ENCODE data around the gene GOLGA6D. TPM values are rescaled to one million over a fixed set of nuclear protein-coding genes. Genes with fewer than 3 reads are reported as not detected.
"Not testable (repeated sequence)": the region's sequence is repeated elsewhere in the genome, so short reads cannot be mapped to it uniquely, and the experiment has no call there.

The GOLGA6D gene
- total and polyA plus RNA-seq, 12 donors = 0.09 TPM; not detected in 11

- Histone ChIP-seq H3K27ac (no peak overlapping the region), H3K4me1 (peaks cover 4 to 25% (median 13%) of the 10 kb centered on the region in 9 donors), H3K9me3 (no peaks in the 10 kb centered on the region), H3K36me3 (peaks cover 0 to 34% (median 0%) of the 10 kb centered on the region in 9 donors), H3K27me3 (no peaks in the 10 kb centered on the region), H3K4me3 (no peak overlapping the region)
- WGBS, 2 donors = 88 to 95% methylated on average over 11 of the region's 11 CpGs
- DNase-seq (no peak), ATAC-seq (no peak)
- intact Hi-C loops (cut with DNase I) = loop anchor here in 1 of 10 donors (10.0 kb wide), 1 partner anchor 314 kb away; the partner anchor contains the start of gene PPCDC
- TF ChIP-seq, protein P1, sequence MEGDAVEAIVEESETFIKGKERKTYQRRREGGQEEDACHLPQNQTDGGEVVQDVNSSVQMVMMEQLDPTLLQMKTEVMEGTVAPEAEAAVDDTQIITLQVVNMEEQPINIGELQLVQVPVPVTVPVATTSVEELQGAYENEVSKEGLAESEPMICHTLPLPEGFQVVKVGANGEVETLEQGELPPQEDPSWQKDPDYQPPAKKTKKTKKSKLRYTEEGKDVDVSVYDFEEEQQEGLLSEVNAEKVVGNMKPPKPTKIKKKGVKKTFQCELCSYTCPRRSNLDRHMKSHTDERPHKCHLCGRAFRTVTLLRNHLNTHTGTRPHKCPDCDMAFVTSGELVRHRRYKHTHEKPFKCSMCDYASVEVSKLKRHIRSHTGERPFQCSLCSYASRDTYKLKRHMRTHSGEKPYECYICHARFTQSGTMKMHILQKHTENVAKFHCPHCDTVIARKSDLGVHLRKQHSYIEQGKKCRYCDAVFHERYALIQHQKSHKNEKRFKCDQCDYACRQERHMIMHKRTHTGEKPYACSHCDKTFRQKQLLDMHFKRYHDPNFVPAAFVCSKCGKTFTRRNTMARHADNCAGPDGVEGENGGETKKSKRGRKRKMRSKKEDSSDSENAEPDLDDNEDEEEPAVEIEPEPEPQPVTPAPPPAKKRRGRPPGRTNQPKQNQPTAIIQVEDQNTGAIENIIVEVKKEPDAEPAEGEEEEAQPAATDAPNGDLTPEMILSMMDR (IDR thresholded peaks at IDR 0.05) = no peak
Observed at GRCh38 chr15:75338661-75339240, 56.1 kb downstream of the GOLGA6D start.

DNA sequence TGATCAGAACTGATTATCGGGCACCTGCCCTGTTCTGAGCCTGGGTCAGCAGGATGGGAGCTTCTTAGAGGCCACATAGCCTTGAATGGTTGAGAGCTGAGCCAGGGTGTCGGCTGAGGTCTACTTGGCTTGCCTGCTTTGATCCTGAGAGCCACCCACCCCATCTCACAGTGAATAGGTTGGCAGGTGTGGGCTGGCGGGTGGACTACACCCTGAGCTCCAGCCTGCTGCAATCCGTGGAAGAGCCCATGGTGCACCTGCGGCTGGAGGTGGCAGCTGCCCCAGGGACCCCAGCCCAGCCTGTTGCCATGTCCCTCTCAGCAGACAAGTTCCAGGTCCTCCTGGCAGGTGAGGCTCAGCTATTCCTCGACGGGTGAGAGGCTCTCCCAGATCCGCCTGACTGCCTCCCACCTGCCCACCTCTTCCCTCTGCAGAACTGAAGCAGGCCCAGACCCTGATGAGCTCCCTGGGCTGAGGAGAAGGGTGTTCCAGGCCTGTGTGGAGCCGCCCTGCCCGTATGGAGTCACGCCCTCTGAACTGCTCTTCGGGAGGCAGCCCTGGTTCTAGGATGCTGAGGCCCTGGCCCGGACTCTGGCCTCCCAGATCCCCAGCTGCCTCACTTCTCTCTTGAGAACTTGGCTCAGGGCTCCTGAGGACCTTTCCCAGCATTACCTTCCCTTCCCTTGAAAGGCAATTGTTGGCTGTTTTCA is 57.1 kb downstream of the GOLGA6D start:
- 93 to 95% methylated on average over 13 of the region's 13 CpGs for WGBS, 2 donors
- ATAC-seq = peak in 1 of 8 donors; percentile 6
- TF ChIP-seq, protein P1 (IDR thresholded peaks at IDR 0.05) = no peak
- Histone ChIP-seq H3K4me3 (no peak overlapping the region), H3K27ac (no peak overlapping the region), H3K27me3 (no peaks in the 10 kb centered on the region), H3K36me3 (peaks cover 0 to 34% (median 0%) of the 10 kb centered on the region in 9 donors), H3K4me1 (peaks cover 4 to 29% (median 16%) of the 10 kb centered on the region in 9 donors), H3K9me3 (no peaks in the 10 kb centered on the region)
- intact Hi-C loops (cut with DNase I) = loop anchor here in 1 of 10 donors (10.0 kb wide), 1 partner anchor 315 kb away; the partner anchor contains the start of gene PPCDC
- no peak for DNase-seq

DNA sequence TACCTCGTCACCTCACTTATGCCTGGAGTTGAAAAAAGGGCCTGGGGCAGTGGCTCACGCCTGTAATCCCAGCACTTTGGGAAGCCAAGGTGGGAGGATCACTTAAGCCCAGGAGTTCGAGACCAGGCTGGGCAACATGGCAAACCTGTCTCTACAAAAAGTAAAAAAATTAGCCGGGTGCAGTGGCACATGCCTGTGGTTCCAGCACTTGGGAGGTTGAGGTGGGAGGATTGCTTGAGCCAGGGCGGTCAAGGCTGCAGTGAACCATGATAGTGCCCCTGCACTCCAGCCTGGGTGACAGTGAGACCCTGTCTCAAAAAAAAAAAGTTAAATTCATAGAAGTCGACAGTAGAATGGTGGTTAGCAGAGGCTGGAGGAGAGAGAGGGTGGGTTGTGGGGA is 59.6 kb downstream of the GOLGA6D start:
- Histone ChIP-seq H3K4me1 (peaks cover 0 to 23% (median 7%) of the 10 kb centered on the region in 9 donors), H3K27ac (no peak overlapping the region), H3K4me3 (no peak overlapping the region), H3K36me3 (peaks cover 0 to 34% (median 0%) of the 10 kb centered on the region in 9 donors), H3K27me3 (peaks cover 0 to 18% (median 0%) of the 10 kb centered on the region in 7 donors), H3K9me3 (no peaks in the 10 kb centered on the region)
- ATAC-seq (no peak), DNase-seq (no peak)
- 86 to 89% methylated on average over 6 of the region's 6 CpGs for WGBS, 2 donors
- intact Hi-C loops (cut with DNase I) = no loop called here
- TF ChIP-seq, protein P1 (IDR thresholded peaks at IDR 0.05) = no peak

DNA sequence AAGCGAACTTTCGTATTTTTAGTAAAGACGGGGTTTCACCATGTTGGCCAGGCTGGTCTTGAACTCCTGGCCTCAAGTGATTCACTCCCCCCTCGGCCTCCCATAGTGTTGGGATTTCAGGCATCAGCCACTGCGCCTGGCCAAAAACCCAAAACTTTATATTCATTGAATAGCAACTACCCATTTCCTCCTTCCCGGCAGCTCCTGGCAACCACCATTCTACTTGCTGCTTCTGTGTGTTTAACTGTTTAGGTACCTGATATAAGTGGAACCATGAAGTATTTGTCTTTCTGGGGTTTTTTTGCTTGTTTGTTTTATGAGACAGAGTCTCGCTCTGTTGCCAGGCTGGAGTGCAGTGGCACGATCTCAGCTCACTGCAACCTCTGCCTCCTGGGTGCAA is 61.3 kb downstream of the GOLGA6D start:
- ATAC-seq; DNase-seq; H3K4me3 ChIP-seq; intact Hi-C loops (cut with DNase I); H3K27ac ChIP-seq; H3K9me3 ChIP-seq: not testable (repeated sequence)
- H3K27me3 ChIP-seq = peaks cover 0 to 35% (median 0%) of the 10 kb centered on the region in 7 donors
- peaks cover 0 to 27% (median 0%) of the 10 kb centered on the region in 9 donors for H3K36me3 ChIP-seq
- 54 to 56% methylated on average over 8 of the region's 8 CpGs for WGBS, 2 donors
- H3K4me1 ChIP-seq = peaks cover 2 to 29% (median 13%) of the 10 kb centered on the region in 9 donors

Other genes with a start within 250 kb of the GOLGA6D start
- gene C15orf39, start 81.0 kb upstream of the GOLGA6D start, total RNA-seq = 10 to 100 TPM in 9 of 10 donors, 1 to 10 TPM in 1; 6.9 to 23.7 (median 14.8) TPM
- gene C15orf39, start 81.0 kb upstream of the GOLGA6D start, polyA plus RNA-seq = 1 to 10 TPM; 7.7 to 8.0 TPM
- gene GOLGA6C, start 24.5 kb upstream of the GOLGA6D start, total RNA-seq = not detected
- gene GOLGA6C, start 24.5 kb upstream of the GOLGA6D start, polyA plus RNA-seq = not detected
- gene COMMD4, start 53.2 kb downstream of the GOLGA6D start, total RNA-seq = 10 to 100 TPM; 29.0 to 45.6 (median 38.0) TPM
- 10 to 100 TPM; 59.5 to 74.3 TPM for gene COMMD4, start 53.2 kb downstream of the GOLGA6D start, polyA plus RNA-seq
- 10 to 100 TPM in 3 of 10 donors, 1 to 10 TPM in 7; 4.1 to 17.8 (median 8.1) TPM for gene NEIL1, start 64.2 kb downstream of the GOLGA6D start, total RNA-seq
- gene NEIL1, start 64.2 kb downstream of the GOLGA6D start, polyA plus RNA-seq = 10 to 100 TPM in 1 of 2 donors, 1 to 10 TPM in 1; 6.1 to 41.6 TPM
- 100 to 1,000 TPM in 9 of 10 donors, 10 to 100 TPM in 1; 90.4 to 128 (median 108) TPM for gene MAN2C1, start 85.8 kb downstream of the GOLGA6D start, total RNA-seq
- gene MAN2C1, start 85.8 kb downstream of the GOLGA6D start, polyA plus RNA-seq = 100 to 1,000 TPM in 1 of 2 donors, 10 to 100 TPM in 1; 86.7 to 371 TPM
- 10 to 100 TPM; 24.9 to 41.8 (median 29.9) TPM for gene SIN3A, start 168.9 kb downstream of the GOLGA6D start, total RNA-seq
- 1 to 10 TPM; 7.9 to 8.2 TPM for gene SIN3A, start 168.9 kb downstream of the GOLGA6D start, polyA plus RNA-seq

Measured in heart right ventricle (tissue), 16 donors.